ENCODE measurements around the gene STT3A.

DNA sequence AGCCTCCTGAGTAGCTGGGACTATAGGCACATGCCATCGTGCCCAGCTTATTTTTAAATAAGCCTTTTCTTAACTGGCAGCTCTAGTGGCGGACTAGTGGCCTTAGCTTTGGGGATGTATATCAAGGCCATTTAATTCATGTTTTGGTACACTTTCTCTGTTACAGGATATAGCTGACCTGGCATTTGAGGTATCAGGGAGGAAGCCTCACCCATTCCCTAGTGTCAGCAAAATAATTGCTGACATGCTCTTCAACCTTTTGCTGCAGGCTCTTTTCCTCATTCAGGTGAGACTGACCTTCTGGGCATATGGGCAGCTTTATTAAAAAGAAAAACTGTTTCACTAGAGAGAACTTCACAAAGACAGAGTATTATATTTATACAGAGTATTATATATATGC, 13.9 kb upstream of the STT3A start:
- no peak for TF ChIP-seq CTCF (IDR thresholded peaks at IDR 0.05)
- TF ChIP-seq POLR2A (IDR thresholded peaks at IDR 0.05), result no peak

Data from heart left ventricle (tissue), 13 donors.